SK-N-SH (cell line): ENCODE data around the gene CLCN6. TPM values are rescaled to one million over a fixed set of nuclear protein-coding genes. Genes with fewer than 3 reads are reported as not detected.

Experiments
- CTCF ChIA-PET: fragments of 300-600, 350-600 bp; formaldehyde crosslinking; extraction: SDS; loops from one replicate; lab custom pipeline; 2021; lab: Yijun Ruan, JAX
- POLR2A ChIA-PET: fragments of 350-600 bp; sonication (Branson Sonifier 250); formaldehyde crosslinking; extraction: SDS; loops from one replicate; lab custom pipeline; 2020; ENCODE audit warnings: antibody characterized with exemption, inconsistent platforms; lab: Yijun Ruan, JAX
- DNase-seq: peaks from one replicate; pipeline ENCODE4 v3.0.0; 2012
- H2AFZ ChIP-seq: fragments of 200-600 bp; sonication (generic); 2 replicates; pipeline ENCODE4 v1.8.1; 2016; ENCODE audit warnings: antibody characterized with exemption, mild to moderate bottlenecking, low read depth
- H3F3A ChIP-seq: fragments of 200-600 bp; sonication (generic); replicated peaks from 2 replicates; pipeline ENCODE3; 2016; ENCODE audit warnings: antibody characterized with exemption, mild to moderate bottlenecking; ENCODE audit not compliant: insufficient read depth
- H3K27ac ChIP-seq, 2 experiments: fragments of 200-500 bp in 1 of 2; fragments of 200-600 bp in 1 of 2; sonication (Bioruptor generic) in 1 of 2; sonication (generic), shearing (Covaris generic) in 1 of 2; 2 replicates each; pipeline versions ENCODE4 v1.5.1 to v1.6.1; 2014 to 2016; ENCODE audit warnings: low read depth in 2 of 2, inconsistent platforms in 1 of 2, low read length in 1 of 2, mild to moderate bottlenecking in 1 of 2, mixed read lengths in 1 of 2
- H3K27me3 ChIP-seq: fragments of 200-600 bp; sonication (generic), shearing (Covaris generic); 2 replicates; pipeline ENCODE4 v1.6.1; 2016; ENCODE audit warnings: mixed run types; ENCODE audit not compliant: insufficient read depth
- H3K36me3 ChIP-seq, 2 experiments: fragments of 200-500 bp in 1 of 2; fragments of 200-600 bp in 1 of 2; sonication (Bioruptor generic) in 1 of 2; sonication (generic) in 1 of 2; replicated peaks in 1 of 2; 2 replicates each; pipeline versions ENCODE3 to v1.5.1; 2014 to 2016; ENCODE audit warnings: low read length in 1 of 2, mild to moderate bottlenecking in 1 of 2; ENCODE audit not compliant: insufficient read depth in 2 of 2, control insufficient read depth in 1 of 2
- H3K4me1 ChIP-seq, 2 experiments: fragments of 200-500 bp in 1 of 2; fragments of 200-600 bp in 1 of 2; sonication (Bioruptor generic) in 1 of 2; sonication (generic), shearing (Covaris generic) in 1 of 2; 2 replicates each; pipeline versions ENCODE4 v1.5.1 to v1.6.1; 2014 to 2016; ENCODE audit warnings: low read depth in 1 of 2, low read length in 1 of 2, mixed run types in 1 of 2; ENCODE audit not compliant: insufficient read depth in 2 of 2, control insufficient read depth in 1 of 2
- H3K4me2 ChIP-seq: fragments of 200-600 bp; sonication (generic), shearing (Covaris generic); 2 replicates; pipeline ENCODE4 v1.6.1; 2017; ENCODE audit warnings: mixed run types
- H3K4me3 ChIP-seq, 2 experiments: fragments of 200-500 bp in 1 of 2; fragments of 200-600 bp in 1 of 2; sonication (Bioruptor generic) in 1 of 2; sonication (generic), shearing (Covaris generic) in 1 of 2; 2 replicates each; pipeline versions ENCODE4 v1.5.1 to v1.8.1; 2014 to 2016; ENCODE audit warnings: low read depth in 2 of 2, inconsistent platforms in 1 of 2, low read length in 1 of 2, mild to moderate bottlenecking in 1 of 2, mixed read lengths in 1 of 2, moderate library complexity in 1 of 2
- H3K79me2 ChIP-seq: fragments of 200-600 bp; sonication (generic); 2 replicates; pipeline ENCODE4 v1.8.1; 2017; ENCODE audit warnings: mild to moderate bottlenecking; ENCODE audit not compliant: insufficient read depth
- H3K9ac ChIP-seq: fragments of 200-600 bp; sonication (generic); 2 replicates; pipeline ENCODE4 v1.6.1; 2017; ENCODE audit warnings: mixed run types
- H3K9me2 ChIP-seq: fragments of 200-600 bp; sonication (generic); 2 replicates; pipeline ENCODE4 v1.6.1; 2017; ENCODE audit warnings: mixed run types
- H3K9me3 ChIP-seq: fragments of 200-600 bp; sonication (generic); 2 replicates; pipeline ENCODE4 v1.6.1; 2017; ENCODE audit warnings: mixed run types, mild to moderate bottlenecking, moderate library complexity
- H4K20me1 ChIP-seq: fragments of 200-600 bp; sonication (generic); 2 replicates; pipeline ENCODE4 v1.6.1; 2017; ENCODE audit warnings: mild to moderate bottlenecking, mixed run types; ENCODE audit not compliant: insufficient read depth
- FOSL2 ChIP-seq: IDR thresholded peaks from 2 replicates; pipeline ENCODE4 v1.4.0; 2012; ENCODE audit warnings: low read depth, mild to moderate bottlenecking, moderate library complexity, borderline replicate concordance
- FOXJ3 ChIP-seq: sonication (generic); formaldehyde crosslinking; IDR thresholded peaks from 2 replicates; pipeline ENCODE4 v1.5.1; 2020; ENCODE audit warnings: mild to moderate bottlenecking, missing genetic modification reagents
- GABPA ChIP-seq: IDR thresholded peaks from 2 replicates; pipeline ENCODE4 v1.4.0; 2012; ENCODE audit warnings: low read depth, mild to moderate bottlenecking
- IRF3 ChIP-seq: fragments of 150-350 bp; IDR thresholded peaks from 2 replicates; pipeline ENCODE4 v1.6.1; 2016; ENCODE audit warnings: mild to moderate bottlenecking, low read depth, low read length
- MAX ChIP-seq: IDR thresholded peaks from 2 replicates; pipeline ENCODE4 v1.4.0; 2012; ENCODE audit warnings: low read depth
- MEF2A ChIP-seq: IDR thresholded peaks from 2 replicates; pipeline ENCODE4 v1.4.0; 2012; ENCODE audit warnings: low read depth, borderline replicate concordance
- PBX3 ChIP-seq: IDR thresholded peaks from 2 replicates; pipeline ENCODE4; 2012
- REST ChIP-seq: IDR thresholded peaks from 2 replicates; pipeline ENCODE4 v1.6.1; 2012; ENCODE audit warnings: mild to moderate bottlenecking, low read depth, low read length, moderate library complexity
- SIN3A ChIP-seq: IDR thresholded peaks from 2 replicates; pipeline ENCODE4 v1.6.1; 2012; ENCODE audit warnings: low read depth, mild to moderate bottlenecking, low read length, moderate library complexity, borderline replicate concordance
- SMC3 ChIP-seq: IDR thresholded peaks from 2 replicates; pipeline ENCODE4 v1.6.1; 2012; ENCODE audit warnings: low read depth, low read length, improper control_type of control experiment
- TAF1 ChIP-seq: IDR thresholded peaks from 2 replicates; pipeline ENCODE4 v1.6.1; 2012; ENCODE audit warnings: low read depth, mild to moderate bottlenecking, low read length, moderate library complexity, borderline replicate concordance
- TEAD4 ChIP-seq: IDR thresholded peaks from 2 replicates; pipeline ENCODE4 v1.4.0; 2012; ENCODE audit warnings: mild to moderate bottlenecking, borderline replicate concordance; ENCODE audit not compliant: insufficient read depth
- USF1 ChIP-seq: IDR thresholded peaks from 2 replicates; pipeline ENCODE4 v1.4.0; 2012; ENCODE audit warnings: low read depth, borderline replicate concordance
- WGBS: methylation state at CpG from one replicate; pipeline ENCODE4 v1.1.6; 2017; ENCODE audit warnings: low lambda C conversion rate; 5-methylcytosine and 5-hydroxymethylcytosine counted together
- polyA plus RNA-seq, 3 experiments: library from polyadenylated mRNA; depleted of rRNA; stranded (reverse); fragments of >200 nt; gene quantifications; 2 replicates each; pipeline ENCODE4 v1.2.3, GENCODE V29; 2012

The CLCN6 gene
- polyA plus RNA-seq, 1 of the 3 experiments (the other 2 are of a cell fraction), result 7.4 TPM

GRCh38 chr1:11799896-11800295 lies 6.1 kb upstream of the CLCN6 start:
- ChIA-PET POLR2A (no interaction called here), CTCF (no interaction called here)
- H3K9me2 ChIP-seq, result no peaks in the 10 kb centered on the region
- no peak overlapping the region for H3K9ac ChIP-seq
- H3K79me2 ChIP-seq, result no peaks in the 10 kb centered on the region; the same call in 1 of the 2 replicates
- TF ChIP-seq MEF2A, result no peak
- H3K27ac ChIP-seq, result no peak overlapping the region
- H4K20me1 ChIP-seq, result no peaks in the 10 kb centered on the region
- peaks cover 0 to 24% of the 10 kb centered on the region in 2 experiments for H3K36me3 ChIP-seq
- H3F3A ChIP-seq, result no peaks in the 10 kb centered on the region
- H3K27me3 ChIP-seq, result no peaks in the 10 kb centered on the region
- no peaks in the 10 kb centered on the region for H3K9me3 ChIP-seq
- no peak overlapping the region for H2AFZ ChIP-seq
- no peak for DNase-seq
- H3K4me1 ChIP-seq, result peaks cover 19 to 23% of the 10 kb centered on the region in 2 experiments; a peak in 3 of 4 replicates
- no peak overlapping the region for H3K4me2 ChIP-seq
- H3K4me3 ChIP-seq, result no peak overlapping the region
- 87% methylated on average over 7 of the region's 9 CpGs for WGBS

- no peak for DNase-seq
- H3K9me3 ChIP-seq, result no peaks in the 10 kb centered on the region
- peaks cover 21 to 27% of the 10 kb centered on the region in 2 experiments; a peak in 3 of 4 replicates for H3K4me1 ChIP-seq
- POLR2A ChIA-PET, result no interaction called here
- H2AFZ ChIP-seq, result no peak overlapping the region
- no peak overlapping the region for H3K4me3 ChIP-seq
- no peaks in the 10 kb centered on the region for H3F3A ChIP-seq
- no peak overlapping the region for H3K4me2 ChIP-seq
- H3K27me3 ChIP-seq, result no peaks in the 10 kb centered on the region
- H3K27ac ChIP-seq, result no peak overlapping the region
- H3K9me2 ChIP-seq, result no peaks in the 10 kb centered on the region
- 93% methylated on average over 8 of the region's 8 CpGs for WGBS
- H3K36me3 ChIP-seq, result peaks cover 0 to 24% of the 10 kb centered on the region in 2 experiments
- CTCF ChIA-PET, result no interaction called here
- no peak for TF ChIP-seq MAX
- no peak for TF ChIP-seq GABPA
- TF ChIP-seq TEAD4, result no peak
- no peak for TF ChIP-seq SIN3A
- TF ChIP-seq SMC3, result no peak
- TF ChIP-seq FOXJ3 (CRISPR knock-in tag), result no peak
- TF ChIP-seq FOSL2, result no peak
- no peak for TF ChIP-seq MEF2A
- no peak for TF ChIP-seq IRF3
- no peak for TF ChIP-seq REST
- TF ChIP-seq TAF1, result no peak
- no peak for TF ChIP-seq USF1
- no peak for TF ChIP-seq PBX3
- H3K9ac ChIP-seq, result no peak overlapping the region
- H3K79me2 ChIP-seq, result no peaks in the 10 kb centered on the region; the same call in 1 of the 2 replicates
- no peaks in the 10 kb centered on the region for H4K20me1 ChIP-seq
These were observed 5.6 kb upstream of the CLCN6 start for GRCh38 chr1:11800391-11800755.
